ENCODE measurements around the gene CHIC1. TPM values are rescaled to one million over a fixed set of nuclear protein-coding genes. Genes with fewer than 3 reads are reported as not detected.
"Not testable (repeated sequence)": the region's sequence is repeated elsewhere in the genome, so short reads cannot be mapped to it uniquely, and the experiment has no call there.

The CHIC1 gene
- total RNA-seq, 2 donors from 2014 or later, result 8.7 to 12.2 TPM

DNA sequence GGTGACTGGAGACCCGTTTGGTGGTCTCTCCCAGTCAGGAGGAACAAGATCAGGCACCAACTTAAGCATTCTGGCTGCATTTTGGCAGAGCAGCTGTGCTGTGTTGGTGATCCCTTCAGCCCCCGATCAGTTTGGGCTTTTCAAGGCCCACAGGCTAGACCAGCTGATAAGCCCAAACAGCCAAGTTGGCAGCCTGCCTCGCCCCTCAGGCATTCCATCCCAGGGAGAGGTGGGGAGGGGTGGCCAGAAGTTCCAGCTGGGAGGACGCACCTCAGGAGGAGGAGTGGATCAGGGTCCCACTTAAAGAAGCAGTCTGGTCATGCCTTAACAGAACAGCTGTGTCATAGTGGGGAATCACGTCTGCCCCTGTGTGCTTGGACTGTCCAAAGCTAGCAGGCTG, 105.8 kb downstream of the CHIC1 start:
- Histone ChIP-seq H3K27ac (no peak overlapping the region), H3K9me3 (no peaks in the 10 kb centered on the region), H3K27me3 (replicated peaks; ENCODE audit: insufficient read depth) (no peaks in the 10 kb centered on the region), H3K4me3 (no peak overlapping the region), H3K4me1 (replicated peaks) (no peaks in the 10 kb centered on the region), H3K36me3 (no peaks in the 10 kb centered on the region)
- TF ChIP-seq, protein P1, sequence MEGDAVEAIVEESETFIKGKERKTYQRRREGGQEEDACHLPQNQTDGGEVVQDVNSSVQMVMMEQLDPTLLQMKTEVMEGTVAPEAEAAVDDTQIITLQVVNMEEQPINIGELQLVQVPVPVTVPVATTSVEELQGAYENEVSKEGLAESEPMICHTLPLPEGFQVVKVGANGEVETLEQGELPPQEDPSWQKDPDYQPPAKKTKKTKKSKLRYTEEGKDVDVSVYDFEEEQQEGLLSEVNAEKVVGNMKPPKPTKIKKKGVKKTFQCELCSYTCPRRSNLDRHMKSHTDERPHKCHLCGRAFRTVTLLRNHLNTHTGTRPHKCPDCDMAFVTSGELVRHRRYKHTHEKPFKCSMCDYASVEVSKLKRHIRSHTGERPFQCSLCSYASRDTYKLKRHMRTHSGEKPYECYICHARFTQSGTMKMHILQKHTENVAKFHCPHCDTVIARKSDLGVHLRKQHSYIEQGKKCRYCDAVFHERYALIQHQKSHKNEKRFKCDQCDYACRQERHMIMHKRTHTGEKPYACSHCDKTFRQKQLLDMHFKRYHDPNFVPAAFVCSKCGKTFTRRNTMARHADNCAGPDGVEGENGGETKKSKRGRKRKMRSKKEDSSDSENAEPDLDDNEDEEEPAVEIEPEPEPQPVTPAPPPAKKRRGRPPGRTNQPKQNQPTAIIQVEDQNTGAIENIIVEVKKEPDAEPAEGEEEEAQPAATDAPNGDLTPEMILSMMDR (IDR thresholded peaks at IDR 0.05), result no peak
- no peak for TF ChIP-seq POLR2A (IDR thresholded peaks at IDR 0.05)
- no peak for TF ChIP-seq POLR2AphosphoS5 (IDR thresholded peaks at IDR 0.05)
- 53% methylated on average over 5 of the region's 5 CpGs for WGBS
- intact Hi-C loops (cut with DNase I), result no loop called here
- no peak for DNase-seq (ENCODE audit: low spot score)

DNA sequence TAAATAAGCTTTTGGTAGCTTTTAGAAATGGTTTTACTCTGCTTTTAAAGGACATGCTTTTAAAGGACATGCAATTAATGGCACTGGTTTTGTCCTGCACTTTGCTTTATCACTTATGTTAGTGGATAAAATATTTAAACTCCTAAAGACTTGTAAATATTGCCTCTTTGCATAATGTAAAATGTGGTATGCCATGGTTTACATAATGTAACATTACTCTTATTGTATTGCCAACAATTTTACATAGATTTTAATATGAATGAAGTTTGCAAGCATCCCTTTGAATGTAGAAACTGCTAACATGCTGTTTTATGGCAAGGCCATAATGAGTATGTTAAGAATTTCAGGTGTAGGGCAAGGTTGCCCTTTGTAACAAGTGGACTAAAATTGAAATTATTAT, 118.4 kb downstream of the CHIC1 start:
- intact Hi-C loops (cut with DNase I), result no loop called here
- TF ChIP-seq POLR2A (IDR thresholded peaks at IDR 0.05) (no peak), POLR2AphosphoS5 (IDR thresholded peaks at IDR 0.05) (no peak)
- TF ChIP-seq, protein P1 (IDR thresholded peaks at IDR 0.05), result no peak
- Histone ChIP-seq H3K9me3 (no peaks in the 10 kb centered on the region), H3K4me1 (replicated peaks) (no peaks in the 10 kb centered on the region), H3K27ac (no peak overlapping the region), H3K4me3 (no peak overlapping the region), H3K27me3 (replicated peaks; ENCODE audit: insufficient read depth) (no peaks in the 10 kb centered on the region), H3K36me3 (no peaks in the 10 kb centered on the region)
- DNase-seq (ENCODE audit: low spot score), result no peak

DNA sequence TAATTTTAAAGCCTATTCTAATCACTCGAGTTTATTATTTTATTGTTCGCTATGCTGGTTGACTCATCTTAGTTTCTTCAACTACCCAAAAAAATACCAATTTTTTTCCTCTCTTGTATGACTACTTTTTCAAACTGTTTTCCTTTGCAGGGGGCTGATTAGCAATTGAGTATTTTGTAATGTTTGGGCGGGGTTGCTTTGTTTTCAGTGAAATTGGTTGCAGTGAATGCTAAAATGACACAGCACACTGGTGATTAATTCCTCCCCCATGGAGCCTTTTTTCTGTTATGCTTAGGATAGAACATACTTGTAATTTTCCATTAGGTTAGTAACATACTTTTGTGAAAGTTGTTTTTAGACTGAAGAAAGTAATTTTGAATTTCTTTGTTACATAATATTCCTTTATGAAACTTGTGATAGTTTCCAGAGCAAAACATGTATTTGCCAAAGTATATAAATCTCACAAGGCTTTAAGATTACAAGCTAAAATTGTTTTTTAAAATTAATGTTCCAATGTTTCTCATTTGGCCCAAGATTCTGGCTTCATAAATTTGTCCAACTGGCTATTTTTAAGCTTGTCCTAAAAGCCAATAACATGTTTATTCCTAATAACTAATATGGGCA, 120.4 kb downstream of the CHIC1 start:
- H3K4me1 ChIP-seq (replicated peaks), result no peaks in the 10 kb centered on the region
- intact Hi-C loops (cut with DNase I), result no loop called here
- 90% methylated on average over 3 of the region's 3 CpGs for WGBS
- TF ChIP-seq, protein P1 (IDR thresholded peaks at IDR 0.05), result no peak
- TF ChIP-seq POLR2A (IDR thresholded peaks at IDR 0.05) (no peak), POLR2AphosphoS5 (IDR thresholded peaks at IDR 0.05) (no peak)
- no peak overlapping the region for H3K4me3 ChIP-seq
- H3K9me3 ChIP-seq, result no peaks in the 10 kb centered on the region
- no peaks in the 10 kb centered on the region for H3K36me3 ChIP-seq
- no peak overlapping the region for H3K27ac ChIP-seq
- no peaks in the 10 kb centered on the region for H3K27me3 ChIP-seq (replicated peaks; ENCODE audit: insufficient read depth)
- DNase-seq (ENCODE audit: low spot score), result no peak

DNA sequence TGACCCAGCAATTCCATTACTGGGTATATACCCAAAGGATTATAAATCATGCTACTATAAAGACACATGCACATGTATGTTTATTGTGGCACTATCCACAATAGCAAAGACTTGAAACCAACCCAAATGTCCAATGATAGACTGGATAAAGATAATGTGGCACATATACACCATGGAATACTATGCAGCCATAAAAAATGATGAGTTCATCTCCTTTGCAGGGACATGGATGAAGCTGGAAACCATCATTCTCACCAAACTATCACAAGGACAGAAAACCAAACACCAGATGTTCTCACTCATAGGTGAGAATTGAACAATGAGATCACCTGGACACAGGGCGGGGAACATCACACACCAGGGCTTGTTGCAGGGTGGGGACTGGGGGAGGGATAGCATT, 144.0 kb downstream of the CHIC1 start:
- H3K4me1 ChIP-seq (replicated peaks); DNase-seq (ENCODE audit: low spot score); H3K9me3 ChIP-seq; H3K36me3 ChIP-seq; intact Hi-C loops (cut with DNase I); H3K27ac ChIP-seq; H3K4me3 ChIP-seq; H3K27me3 ChIP-seq (replicated peaks; ENCODE audit: insufficient read depth): not testable (repeated sequence)
- 89% methylated on average over 1 of the region's 1 CpG for WGBS

DNA sequence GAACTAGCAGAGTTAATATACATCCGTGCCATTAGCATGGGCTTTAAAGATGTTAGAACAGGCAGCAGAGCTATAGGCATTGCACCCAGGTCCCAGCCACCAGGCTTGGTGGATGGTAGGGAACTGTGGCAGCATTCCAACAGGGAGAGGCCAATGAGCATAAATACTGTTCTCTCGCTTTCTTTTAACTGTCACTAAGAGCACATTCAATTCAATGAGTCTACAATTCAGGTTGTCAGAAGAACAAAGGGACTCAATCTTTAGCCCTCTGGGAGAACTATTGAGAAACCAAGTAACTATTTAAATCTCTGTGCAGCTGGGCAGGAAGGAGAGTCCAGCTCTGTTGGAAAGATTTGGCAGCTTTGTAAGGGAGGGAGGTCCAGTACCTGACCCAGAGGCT, 165.6 kb downstream of the CHIC1 start:
- TF ChIP-seq, protein P1 (IDR thresholded peaks at IDR 0.05), result no peak
- no peak for TF ChIP-seq POLR2AphosphoS5 (IDR thresholded peaks at IDR 0.05)
- no peak for TF ChIP-seq POLR2A (IDR thresholded peaks at IDR 0.05)
- Histone ChIP-seq H3K27ac (no peak overlapping the region), H3K9me3 (no peaks in the 10 kb centered on the region), H3K4me3 (no peak overlapping the region), H3K27me3 (replicated peaks; ENCODE audit: insufficient read depth) (no peaks in the 10 kb centered on the region), H3K4me1 (replicated peaks) (no peaks in the 10 kb centered on the region), H3K36me3 (no peaks in the 10 kb centered on the region)
- DNase-seq (ENCODE audit: low spot score), result no peak
- 40% methylated on average over 2 of the region's 2 CpGs for whole genome bisulfite sequencing
- intact Hi-C loops (cut with DNase I), result no loop called here

Other genes with a start within 250 kb of the CHIC1 start
- gene CDX4, start 116.1 kb upstream of the CHIC1 start, total RNA-seq, result under 1 TPM in 1 of 2 donors, not detected in 1; 0.45 TPM

Data from prostate gland (tissue), 2 donors.